ENCODE data around the gene UPK3A.

The UPK3A gene

DNA sequence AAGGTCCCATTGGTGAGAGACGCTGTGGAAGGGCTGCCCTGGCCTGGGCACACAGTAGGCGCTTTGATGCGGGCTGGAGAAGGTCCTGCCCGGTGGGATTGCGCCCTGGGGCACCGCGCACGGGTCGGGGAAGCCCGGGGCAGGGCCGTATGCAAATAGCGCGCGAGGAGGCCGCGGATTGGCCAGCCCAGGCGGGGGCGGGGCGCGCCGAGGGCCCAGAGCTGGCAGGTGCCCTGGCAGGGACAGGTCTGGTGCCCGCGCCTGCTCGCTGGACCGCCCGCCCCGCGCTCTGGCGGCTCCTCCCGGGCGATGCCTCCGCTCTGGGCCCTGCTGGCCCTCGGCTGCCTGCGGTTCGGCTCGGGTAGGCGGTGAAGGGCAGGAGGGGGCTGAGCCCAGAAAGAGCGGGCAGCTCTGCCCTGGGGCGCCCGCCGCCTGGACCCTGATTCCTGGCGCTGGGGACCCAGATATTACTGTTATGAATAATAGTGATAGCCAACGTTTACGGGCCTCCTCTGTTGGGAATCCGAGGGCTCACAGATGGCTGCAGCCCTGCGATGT, at the start of gene UPK3A:
UPK3A (plus strand) TSS at position 245 of the 558 bp plus-strand sequence; CDS start at position 310, 65 bp downstream.
- in situ Hi-C loops (cut with HindIII; ENCODE audit: low sequenced_read_pairs) = no loop called here

DNA sequence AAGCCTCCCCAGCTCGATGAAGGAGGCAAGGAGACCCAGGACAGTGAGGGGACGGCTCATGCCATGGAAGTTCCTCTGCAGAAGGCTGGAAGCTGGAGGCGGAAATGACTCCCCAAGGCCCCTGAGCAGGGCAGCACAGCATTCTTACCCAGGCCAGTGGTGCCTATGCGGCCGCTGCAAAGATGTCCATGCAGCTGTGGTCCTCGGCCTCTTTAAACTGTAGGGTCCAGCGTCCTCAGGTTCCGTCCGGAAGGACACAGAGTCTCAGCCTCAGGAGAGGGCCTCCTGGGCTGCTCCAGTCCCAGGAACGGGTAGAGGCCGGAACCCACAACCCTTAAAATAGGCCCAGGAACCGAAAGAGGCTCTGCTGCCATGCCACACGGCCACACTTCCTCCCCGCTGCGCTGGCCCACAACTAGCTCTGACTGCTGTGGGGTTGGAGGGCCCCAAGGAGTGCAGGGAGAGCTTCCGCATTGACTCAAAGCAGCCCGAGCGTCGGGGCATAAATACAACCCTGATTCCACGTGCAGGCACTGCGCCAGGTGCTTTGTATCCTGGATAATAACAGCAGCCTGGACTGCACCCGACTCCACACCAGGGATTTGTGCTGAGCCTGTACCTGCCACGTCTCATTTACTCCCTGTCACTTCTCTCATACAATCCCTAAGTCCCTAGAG, 49.5 kb upstream of the UPK3A start:
- in situ Hi-C loops (cut with HindIII; ENCODE audit: low sequenced_read_pairs) = no loop called here

- in situ Hi-C loops (cut with HindIII; ENCODE audit: low sequenced_read_pairs) = no loop called here
Measured at GRCh38 chr22:45235851-45236342, 48.9 kb upstream of the UPK3A start.

- in situ Hi-C loops (cut with HindIII; ENCODE audit: low sequenced_read_pairs) = no loop called here
Measured at GRCh38 chr22:45237065-45237990, 47.4 kb upstream of the UPK3A start.

GRCh38 chr22:45238076-45238956, 46.4 kb upstream of the UPK3A start:
- in situ Hi-C loops (cut with HindIII; ENCODE audit: low sequenced_read_pairs) = no loop called here

- in situ Hi-C loops (cut with HindIII; ENCODE audit: low sequenced_read_pairs) = no loop called here
Measured at GRCh38 chr22:45238957-45239680, 45.6 kb upstream of the UPK3A start.

DNA sequence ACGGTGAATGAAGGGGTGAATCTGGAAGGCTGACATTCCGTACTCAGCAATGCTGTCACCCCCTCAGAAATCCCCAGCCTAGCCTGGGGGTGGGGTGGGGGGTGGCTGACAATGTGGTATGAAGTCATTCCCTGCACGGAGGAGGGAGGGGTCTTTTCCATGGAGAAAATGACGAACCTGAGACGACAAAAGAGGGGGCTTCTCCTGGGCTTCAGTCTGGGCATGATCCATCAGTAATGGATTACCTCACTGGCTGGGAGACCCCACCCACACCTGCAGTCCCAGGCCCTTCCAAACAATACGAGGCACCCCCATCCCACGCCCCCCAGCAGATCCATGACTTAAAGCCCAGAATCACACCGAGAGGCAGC, 45.1 kb upstream of the UPK3A start:
- in situ Hi-C loops (cut with HindIII; ENCODE audit: low sequenced_read_pairs) = no loop called here

DNA sequence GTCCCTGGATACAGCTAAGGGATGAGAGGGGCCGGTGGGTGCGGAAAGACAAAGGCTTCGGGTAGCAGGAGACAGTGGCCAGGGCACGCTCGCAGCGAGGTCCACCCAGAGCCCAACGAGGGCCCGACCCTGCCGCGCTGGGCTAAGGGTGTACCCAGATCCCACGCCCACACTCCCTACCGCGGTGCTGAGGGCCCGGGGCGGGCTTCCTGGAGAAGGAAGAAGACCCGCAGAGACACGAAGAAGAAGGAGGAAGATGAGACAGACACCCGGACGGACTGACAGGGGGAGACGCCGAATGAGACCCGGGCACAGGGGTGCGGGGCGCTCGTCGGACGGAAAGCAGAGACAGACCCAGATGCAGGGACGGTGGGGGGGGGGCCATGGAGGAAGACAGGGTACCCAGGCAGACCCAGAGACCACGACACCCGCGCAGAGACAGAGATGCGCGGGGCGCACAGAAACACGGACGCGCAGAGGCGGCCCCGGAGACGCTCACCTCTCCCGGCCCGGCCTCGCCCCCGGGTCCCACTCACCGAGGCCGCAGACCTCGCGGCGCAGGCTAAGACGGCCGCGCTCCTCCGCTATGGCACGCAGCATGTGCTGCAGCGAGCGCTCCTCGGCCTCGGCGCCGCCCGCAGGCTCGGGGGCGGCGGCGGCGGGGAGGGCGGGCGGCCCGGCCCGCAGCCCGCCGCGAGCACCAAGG, 44.5 kb upstream of the UPK3A start:
- in situ Hi-C loops (cut with HindIII; ENCODE audit: low sequenced_read_pairs) = no loop called here

GRCh38 chr22:45240810-45241631, 43.7 kb upstream of the UPK3A start, which contains the start of gene KIAA0930:
Gene KIAA0930, minus strand, starts transcription at chr22:45240894. Its CDS starts 191 bp downstream, at chr22:45240703.
- in situ Hi-C loops (cut with HindIII; ENCODE audit: low sequenced_read_pairs) = no loop called here

DNA sequence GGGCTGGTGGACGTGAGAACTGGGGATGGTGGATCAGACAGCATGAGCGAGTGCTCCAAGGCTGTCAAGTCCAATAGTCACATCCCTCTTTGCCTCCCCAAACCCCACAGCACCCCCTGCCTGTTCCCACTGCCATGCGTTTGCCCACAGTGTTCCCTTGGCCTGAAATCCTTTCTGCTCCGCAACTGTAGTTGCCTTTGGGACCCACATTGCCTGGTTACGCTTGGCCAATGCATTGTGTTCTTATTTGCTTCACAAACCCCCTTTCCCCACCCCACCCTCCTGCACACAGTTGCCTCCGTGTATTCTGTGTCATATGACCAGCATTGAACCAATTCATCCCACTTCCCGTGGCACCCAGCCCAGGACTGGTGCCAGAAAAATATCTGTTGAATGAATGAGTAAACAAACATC, 42.0 kb upstream of the UPK3A start:
- in situ Hi-C loops (cut with HindIII; ENCODE audit: low sequenced_read_pairs) = no loop called here

GRCh38 chr22:45244916-45245315, 39.8 kb upstream of the UPK3A start:
- in situ Hi-C loops (cut with HindIII; ENCODE audit: low sequenced_read_pairs) = no loop called here

- in situ Hi-C loops (cut with HindIII; ENCODE audit: low sequenced_read_pairs) = no loop called here
Measured at GRCh38 chr22:45246060-45246985, 38.4 kb upstream of the UPK3A start.

- in situ Hi-C loops (cut with HindIII; ENCODE audit: low sequenced_read_pairs) = no loop called here
Measured at GRCh38 chr22:45248832-45249561, 35.8 kb upstream of the UPK3A start.

GRCh38 chr22:45251825-45252224, 32.9 kb upstream of the UPK3A start:
- in situ Hi-C loops (cut with HindIII; ENCODE audit: low sequenced_read_pairs) = no loop called here

GRCh38 chr22:45253039-45253641, 31.6 kb upstream of the UPK3A start:
- in situ Hi-C loops (cut with HindIII; ENCODE audit: low sequenced_read_pairs) = no loop called here

DNA sequence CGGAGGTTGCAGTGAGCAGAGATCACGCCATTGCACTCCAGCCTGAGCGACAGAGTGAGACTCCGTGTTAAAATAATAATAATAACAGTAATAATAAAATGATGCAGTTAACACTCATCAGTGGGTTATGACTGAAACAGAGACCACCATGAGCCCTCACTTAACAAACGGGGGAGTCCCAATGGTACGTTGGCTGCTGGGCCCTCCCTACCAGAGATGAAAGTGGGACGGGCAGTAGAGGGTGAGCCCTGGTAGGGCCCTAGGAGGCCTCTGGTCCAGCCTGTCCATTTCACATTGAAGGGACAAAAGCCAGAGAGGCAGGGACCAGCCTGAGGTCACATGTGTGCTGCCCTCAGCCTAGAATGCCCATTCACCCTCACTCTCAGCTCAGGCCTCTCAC, 30.4 kb upstream of the UPK3A start:
- in situ Hi-C loops (cut with HindIII; ENCODE audit: low sequenced_read_pairs) = no loop called here
